NCI-H1436 (cell line): ENCODE data around the gene ASPM.
"Not testable (repeated sequence)": the region's sequence is repeated elsewhere in the genome, so short reads cannot be mapped to it uniquely, and the experiment has no call there.

Experiments used
- DNase-seq: peaks from one replicate; lab custom pipeline; 2025; lab: John Stamatoyannopoulos, UW

ASPM gene

DNA sequence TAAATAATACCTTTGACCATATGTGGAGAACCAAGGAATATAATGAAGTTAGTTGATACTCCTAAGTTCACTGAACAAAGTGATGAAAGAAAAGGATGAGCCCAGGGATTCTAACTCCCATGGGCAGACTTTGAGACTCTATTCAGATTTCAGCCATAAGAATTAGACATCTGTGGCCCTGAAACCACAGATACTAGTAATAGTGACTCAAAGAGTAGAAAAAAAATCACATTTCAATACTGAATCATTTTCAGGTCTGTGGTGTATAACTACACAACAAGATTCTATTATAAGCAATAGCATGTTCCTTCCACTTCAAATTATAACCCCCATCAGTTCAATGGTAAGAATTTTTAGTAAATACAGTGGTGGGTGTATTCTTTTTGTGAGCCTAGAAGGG, 63.0 kb downstream of the ASPM start:
- DNase-seq: no peak

DNA sequence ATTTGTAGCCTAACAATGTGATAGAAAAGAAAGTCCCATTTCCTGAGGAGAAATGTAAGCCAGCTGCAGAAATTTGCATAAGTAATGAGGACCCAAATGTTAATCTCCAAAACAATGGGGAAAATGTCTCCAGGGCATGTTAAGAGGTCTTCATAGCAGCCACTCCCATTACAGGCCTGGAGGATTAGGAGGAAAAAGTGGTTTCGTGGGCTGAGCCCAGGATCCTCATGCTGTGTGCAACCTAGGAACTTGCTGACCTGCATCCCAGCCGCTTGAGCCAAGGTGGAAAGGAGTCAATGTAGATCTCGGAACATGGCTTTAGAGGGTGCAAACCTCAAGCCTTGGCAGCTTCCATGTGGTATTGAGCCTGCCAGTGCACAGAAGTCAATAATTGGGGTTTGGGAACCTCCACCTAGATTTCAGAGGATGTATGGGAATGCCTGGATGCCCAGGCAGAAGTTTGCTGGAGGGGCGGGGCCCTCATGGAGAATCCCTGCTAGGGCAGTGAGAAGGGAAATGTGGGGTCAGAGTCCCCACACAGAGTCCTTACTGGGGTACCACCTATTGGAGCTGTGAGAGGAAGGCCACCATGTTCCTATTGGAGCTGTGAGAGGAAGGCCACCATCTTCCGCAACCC, 65.2 kb downstream of the ASPM start:
- DNase-seq: no peak

DNA sequence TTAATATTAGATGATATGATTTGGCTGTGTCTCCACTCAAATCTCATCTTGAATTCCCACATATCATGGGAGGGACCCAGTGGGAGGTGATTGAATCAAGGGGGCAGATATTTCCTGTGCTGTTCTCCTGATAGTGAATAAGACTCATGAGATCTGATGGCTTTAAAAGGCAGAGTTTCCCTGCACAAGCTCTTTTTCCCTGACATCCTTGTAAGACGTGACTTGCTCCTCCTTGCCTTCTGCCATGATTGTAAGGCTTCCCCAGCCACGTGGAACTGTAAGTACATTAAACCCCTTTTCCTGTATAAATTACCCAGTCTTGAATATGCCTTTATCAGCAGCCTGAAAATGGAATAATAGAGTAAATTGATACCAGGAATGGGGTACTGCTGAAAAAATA, 66.1 kb downstream of the ASPM start:
- DNase-seq: no peak

DNA sequence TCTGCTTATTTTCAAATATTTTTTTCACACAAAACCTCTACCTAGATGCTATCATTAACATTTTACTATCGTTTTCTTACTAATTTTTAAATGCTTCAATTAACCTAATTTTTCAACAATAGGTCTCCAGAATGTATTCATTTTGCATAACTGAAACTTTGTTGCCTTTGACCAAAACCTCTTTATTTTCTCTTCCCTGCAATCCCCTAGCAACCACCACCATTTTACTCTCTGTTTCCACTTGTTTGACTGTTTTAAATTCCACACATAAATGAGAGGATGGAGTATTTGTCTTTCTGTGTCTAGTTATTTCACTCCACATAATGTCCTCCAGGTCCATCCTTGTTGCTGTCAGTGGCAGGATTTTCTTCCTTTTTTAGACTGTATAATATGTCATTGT, 69.9 kb downstream of the ASPM start:
- no peak for DNase-seq

DNA sequence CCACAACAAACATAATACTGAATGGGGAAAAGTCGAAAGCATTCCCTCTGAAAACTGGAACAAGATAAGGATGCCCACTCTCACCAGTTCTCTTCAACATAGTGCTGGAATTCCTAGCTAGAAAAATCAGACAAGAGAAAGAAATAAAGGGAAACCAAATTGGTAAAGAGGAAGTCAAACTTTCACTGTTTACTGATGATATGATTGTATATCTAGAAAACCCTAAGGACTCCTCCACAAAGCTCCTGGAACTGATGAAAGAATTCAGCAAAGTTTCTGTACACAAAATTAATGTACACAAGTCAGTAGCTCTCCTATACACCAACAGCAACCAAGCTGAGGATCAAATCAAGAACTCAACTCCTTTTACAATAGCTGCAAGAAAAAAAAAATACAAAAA, 72.5 kb downstream of the ASPM start:
- DNase-seq: no peak

DNA sequence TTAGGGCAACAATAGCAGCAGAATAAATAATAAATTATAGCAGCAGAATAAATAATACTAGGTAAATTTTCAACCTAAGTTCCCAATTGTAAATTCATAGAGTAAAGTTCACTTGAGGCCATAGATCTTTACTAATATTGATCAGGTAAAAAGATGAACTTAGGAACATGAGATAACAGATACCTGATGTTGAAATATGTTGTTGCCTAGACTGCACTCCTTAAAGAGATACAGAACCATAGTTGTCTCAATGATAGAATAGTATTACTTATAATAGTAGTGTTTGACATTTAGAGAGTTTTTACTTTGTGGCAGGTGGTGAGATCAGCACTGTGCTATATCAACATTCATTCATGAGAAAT, 79.0 kb downstream of the ASPM start:
- no peak for DNase-seq

DNA sequence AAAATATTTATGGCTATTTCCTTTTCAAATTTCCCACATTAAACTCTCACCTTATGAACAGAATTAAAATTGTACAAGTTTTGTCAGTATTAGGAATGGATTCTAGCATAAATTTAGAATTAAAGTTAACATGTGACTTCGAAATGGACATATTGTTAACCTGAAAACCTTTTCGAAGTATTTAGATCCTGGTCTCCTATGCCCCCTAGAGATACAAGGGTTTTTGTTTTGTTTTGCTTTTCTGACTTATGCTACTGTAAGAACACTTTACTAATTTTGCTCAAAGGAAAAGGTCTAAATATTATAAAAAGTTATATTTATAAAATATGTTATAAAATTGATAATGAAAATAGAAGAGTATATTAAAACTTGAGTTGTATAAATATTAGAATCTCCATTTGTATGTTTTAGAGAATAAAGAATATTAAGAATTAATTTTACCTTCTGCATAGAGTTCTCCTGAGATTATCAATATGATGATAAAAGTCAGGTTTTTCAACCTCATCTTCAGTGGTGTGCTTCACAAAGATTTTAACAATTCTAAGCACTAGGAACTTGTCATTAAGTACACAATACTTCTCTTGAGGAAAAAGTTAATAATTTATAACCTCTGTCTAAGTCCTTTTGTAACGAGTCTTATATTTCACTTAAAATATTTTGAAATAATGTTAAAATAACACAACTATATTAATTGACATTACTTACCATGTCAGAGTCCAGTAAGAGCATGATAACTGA, 79.6 kb downstream of the ASPM start, which contains the start of gene F13B:
F13B (minus strand) TSS at position 542 of the 738 bp plus-strand sequence; CDS start at position 505, 37 bp downstream.
- no peak for DNase-seq

DNA sequence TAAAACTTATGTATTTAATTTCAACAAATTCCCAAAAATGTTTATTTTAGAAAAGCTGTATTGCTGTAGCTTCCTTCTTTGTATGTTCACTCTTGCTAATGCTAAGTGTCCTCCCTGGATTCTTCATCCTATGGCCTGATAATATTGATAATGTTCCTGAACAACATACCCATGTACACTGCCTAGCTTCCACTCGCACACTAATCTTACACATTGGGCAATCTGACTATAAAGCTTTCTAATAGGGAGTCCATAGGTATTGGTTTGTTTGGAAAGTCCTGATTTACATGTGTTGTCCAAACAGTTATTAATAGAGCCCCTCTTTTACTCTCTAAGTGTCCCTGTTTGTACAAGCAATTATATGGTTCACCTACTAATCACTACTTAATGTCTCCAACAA, 80.2 kb downstream of the ASPM start:
- no peak for DNase-seq

DNA sequence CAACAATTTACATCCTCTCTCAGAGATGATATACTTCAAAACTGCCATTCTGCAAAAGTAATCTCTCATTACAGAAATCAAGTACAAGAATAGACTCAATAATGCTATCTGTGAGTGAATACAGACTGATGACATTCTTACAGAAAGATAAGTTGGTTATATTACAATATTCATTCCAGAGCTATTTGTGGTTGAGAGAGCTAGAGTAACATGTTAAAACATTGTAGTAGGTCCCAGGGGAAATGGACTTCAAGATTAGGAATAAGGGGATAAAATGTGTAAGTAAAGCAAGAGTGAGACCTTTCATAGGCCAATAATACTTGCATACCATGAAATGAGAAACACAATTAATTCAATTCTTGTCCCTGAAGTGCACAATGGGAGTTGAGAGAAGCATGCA, 80.9 kb downstream of the ASPM start:
- no peak for DNase-seq

DNA sequence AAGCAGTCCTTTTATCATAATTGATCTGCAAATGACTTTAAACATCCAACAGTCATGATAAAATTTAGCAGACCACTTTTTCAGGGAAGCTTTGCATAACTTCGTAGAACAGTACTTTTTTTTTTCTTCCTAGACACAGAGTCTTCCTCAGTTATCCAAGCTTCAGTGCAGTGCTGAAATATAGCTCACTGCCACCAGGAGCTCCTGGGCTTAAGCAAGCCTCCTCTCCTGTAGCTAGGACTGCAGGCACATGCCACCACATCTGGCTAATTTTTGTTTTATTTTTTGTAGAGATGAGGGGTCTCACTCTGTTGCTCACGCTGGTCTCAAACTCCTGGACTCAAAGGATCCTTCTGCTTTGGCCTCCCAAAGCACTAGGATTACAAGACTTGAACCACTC, 83.3 kb downstream of the ASPM start:
- no peak for DNase-seq

DNA sequence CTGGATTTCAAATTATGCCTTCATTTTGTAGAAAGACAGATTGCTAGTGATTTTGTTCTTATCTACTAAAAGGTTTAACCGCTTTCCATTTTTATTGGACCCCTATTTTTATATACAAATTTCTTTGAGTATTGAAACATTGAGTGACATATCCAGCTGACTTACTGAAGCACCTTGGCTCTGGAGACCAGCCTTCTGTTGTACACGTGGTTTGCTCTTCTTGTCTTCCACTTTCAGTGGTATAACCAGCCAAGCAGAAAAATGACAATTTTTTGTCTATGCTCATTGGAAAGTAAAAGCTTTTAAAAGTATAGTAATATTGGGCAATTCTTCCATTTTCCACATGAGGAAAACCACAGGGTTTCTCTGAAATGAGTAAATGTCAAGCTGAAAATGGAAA, 83.8 kb downstream of the ASPM start:
- DNase-seq: no peak

DNA sequence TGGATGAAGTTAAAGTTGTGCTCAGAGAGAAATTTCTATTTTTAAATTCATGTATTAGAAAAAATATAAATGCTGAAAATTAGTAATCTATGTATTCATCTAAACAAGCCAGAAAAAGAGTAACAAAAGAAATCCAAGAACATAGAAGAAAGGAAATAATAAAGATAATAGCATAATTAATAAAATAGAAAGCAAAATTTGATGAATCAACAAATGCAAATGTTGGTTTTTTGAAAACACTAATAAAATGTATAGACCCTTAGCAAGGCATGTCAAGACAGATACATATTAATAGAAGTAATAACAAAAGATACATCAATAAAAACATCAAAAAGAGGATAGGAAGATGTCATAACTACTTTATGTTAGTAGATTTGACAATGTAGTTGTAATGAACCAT, 97.4 kb downstream of the ASPM start:
- no peak for DNase-seq

DNA sequence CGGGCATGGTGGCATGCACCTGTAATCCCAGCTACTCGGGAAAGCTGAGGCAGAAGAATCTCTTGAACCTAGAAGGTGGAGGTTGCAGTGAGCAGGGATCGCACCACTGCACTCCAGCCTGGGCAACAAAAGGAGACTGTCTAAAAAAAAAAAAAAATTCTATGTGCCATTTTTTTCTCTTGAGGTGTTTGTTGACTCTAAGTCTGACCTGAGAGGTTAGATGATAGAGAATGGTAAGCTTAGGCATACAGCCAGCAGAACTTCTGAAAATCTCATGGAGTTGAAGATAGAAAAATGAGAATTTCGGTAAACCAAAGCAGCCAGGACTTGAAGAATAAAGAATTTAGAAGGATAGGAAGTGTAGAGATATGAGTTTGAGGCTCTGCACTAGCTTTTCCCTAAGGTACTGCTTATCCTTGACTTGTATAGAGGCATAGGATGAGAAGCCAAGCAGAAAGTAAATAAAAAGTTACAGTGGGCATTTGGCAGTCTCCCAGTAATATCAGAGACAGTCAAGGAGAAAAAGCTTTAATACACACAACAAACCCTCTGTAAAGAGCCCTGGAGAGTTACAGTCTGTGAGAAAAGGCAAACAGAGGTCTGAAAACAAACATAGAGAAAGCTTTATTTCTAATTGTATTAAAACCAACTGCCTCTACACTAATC, 103.7 kb downstream of the ASPM start:
- no peak for DNase-seq

DNA sequence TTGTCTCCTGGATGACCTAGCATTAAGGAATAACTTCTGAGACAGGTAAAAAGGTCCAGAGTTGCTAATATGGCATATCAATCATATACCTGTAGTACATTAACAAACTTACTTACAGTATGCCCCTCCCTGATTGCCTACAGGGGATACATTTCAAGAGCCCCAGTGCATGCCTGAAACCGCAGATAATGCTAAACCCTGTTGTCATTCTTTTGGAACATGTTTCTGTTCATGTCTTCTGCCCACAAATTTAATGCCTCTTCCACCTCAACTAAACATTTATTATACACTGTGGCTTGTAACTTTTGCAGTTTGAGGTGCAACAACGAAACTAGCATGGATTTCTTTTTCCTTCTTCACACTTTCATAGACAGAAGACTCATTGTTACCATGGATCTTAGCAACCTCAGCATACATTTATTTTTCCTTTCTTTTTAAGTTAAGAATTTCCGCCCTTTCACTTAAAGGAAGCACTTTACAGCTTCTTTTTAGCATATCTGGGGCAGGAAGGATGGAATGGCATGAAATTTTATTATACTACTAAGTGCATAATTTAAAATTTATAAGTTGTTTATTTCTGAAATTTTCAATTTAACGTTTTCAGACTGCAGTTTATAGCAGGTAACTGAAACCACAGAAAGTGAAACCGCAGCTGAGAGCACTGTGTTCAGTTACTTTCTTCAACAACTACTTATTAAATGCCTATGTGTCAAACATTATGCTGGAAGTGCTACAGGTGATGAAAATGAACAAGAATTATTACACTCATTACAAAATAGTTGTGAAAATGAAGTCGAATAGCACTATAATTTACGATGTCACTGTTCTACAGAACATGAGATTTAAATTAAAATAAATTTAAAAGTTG, 104.7 kb downstream of the ASPM start:
- no peak for DNase-seq

DNA sequence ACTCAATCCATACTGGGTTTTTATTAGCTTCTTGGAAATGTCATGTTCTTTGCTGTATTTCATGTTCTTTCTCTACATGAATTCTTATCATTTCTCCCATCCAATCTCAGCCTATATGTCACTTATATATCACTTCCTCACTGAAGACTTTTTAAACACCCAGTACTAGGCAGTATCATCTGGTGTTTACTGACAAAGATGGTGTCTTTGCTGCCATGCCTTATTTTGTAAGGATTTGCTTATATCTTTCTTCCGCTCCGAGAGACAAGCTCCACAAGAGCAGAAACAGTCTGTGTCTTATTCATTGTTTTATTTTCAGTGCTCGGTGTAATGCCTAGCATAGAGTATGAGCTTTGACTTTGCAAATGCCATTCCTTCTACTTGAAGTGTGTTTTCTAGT, 109.6 kb downstream of the ASPM start:
- no peak for DNase-seq

DNA sequence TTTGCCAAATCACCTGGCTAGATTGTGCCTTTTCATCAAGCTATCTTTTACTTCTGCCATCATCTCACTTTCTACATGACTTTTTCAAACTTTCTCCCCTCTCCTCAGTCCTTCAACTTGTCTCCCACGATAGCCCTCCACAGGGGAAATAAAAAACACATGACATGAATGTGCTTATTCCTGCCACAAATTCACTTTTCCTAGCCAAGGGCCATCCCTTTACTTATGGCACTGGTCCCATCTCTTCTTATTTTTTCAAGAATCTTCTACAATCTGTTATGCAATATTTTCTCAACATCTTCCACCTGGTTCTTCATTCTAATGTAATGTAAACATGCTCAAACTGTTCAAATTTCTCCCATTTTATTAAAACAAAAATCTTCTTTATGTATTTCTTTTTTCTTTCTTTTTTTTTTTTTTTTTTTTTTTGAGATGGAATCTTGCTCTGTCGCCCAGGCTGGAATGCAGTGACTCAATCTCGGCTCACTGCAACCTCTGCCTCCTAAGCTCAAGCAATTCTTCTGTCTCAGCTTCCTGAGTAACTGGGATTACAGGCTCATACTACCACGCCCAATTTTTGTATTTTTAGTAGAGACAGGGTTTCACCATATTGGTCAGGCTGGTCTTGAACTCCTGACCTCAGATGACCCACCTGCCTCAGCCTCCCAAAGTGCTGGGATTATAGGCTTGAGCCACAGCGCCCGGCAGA, 111.7 kb downstream of the ASPM start:
- DNase-seq: not testable (repeated sequence)
